Measurements from ENCODE around the gene ARSH.

- TF ChIP-seq CTCF (IDR thresholded peaks at IDR 0.05; ENCODE audit: low read depth, low read length) (no peak), EZH2phosphoT487 (IDR thresholded peaks at IDR 0.05; ENCODE audit: low read depth) (no peak)
These were observed 11.1 kb downstream of the ARSH start for GRCh38 chrX:3017492-3017891.
